Measurements from ENCODE around the gene CCDC68.
"Not testable (repeated sequence)": the region's sequence is repeated elsewhere in the genome, so short reads cannot be mapped to it uniquely, and the experiment has no call there.

CCDC68 gene, protein sequence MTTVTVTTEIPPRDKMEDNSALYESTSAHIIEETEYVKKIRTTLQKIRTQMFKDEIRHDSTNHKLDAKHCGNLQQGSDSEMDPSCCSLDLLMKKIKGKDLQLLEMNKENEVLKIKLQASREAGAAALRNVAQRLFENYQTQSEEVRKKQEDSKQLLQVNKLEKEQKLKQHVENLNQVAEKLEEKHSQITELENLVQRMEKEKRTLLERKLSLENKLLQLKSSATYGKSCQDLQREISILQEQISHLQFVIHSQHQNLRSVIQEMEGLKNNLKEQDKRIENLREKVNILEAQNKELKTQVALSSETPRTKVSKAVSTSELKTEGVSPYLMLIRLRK

DNA sequence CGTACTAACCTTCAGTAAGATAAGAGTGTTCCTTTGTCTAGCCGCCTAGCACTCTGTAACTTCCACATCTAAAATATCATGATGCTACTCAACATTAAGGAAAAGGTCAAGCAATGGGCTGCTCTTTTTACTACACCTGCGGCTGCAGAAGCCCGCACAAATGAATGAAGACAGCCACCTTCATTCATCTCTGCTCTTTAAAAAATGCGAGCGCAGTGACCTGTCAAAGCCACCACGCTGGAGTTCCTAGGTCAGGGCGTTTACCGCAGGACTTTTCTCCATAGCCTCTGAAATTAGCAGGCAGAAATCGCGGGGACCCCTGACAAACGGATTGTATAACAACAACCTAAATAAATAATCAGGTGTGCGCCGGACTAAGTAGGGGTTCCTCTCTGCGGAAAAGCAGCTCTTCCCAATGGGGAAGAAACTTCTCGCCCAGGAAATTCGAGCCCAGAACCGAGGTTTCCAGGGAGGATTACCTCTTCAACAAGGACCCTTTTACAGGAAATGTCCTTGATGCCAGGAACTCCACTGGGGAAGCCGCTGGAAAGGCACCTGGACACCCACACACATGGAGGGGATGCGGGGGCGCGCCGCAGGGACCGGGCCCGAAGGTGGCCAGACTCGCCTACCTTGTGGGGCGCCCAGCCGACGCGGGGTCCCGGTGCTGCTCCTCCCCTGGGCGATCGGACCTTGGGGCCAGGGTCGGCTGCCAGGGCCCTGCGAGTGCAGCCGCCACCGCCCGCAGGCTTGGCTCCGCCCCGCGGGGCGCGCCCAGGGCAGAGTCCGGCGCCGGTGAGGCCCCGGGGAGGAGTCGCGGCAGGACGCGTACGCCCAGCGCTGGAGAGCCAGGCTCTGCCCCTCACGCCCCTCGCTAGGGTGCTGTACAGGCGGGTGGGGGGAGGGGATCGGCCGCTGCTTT, at the start of gene CCDC68:
TSS of gene CCDC68 (minus strand) at position 758 of the 922 bp plus-strand sequence. CDS start 16,670 bp downstream, outside the sequence.
- no peak for DNase-seq (ENCODE audit: low read depth)

GRCh38 chr18:55007602-55008001, 48.3 kb upstream of the CCDC68 start:
- DNase-seq (ENCODE audit: low read depth): no peak

DNA sequence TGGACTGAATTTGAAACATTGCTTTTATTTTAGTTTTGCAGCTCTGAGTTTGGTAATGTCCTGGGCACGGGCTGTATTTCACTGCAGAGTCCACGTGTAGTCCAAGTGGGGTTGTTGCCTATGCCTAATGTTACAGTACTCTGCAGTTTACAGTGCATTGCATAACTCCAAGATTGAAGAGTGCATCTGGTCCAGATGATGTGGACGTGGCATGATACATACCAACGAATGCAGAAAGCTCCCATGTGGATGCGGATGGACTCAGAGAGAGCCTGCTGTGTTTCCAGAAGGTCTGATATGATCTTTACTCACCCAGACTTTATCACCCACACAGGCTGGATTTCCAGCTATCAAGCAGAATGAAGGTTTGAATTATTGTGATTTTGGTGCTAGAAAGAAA, 44.4 kb upstream of the CCDC68 start:
- no peak for DNase-seq (ENCODE audit: low read depth)

DNA sequence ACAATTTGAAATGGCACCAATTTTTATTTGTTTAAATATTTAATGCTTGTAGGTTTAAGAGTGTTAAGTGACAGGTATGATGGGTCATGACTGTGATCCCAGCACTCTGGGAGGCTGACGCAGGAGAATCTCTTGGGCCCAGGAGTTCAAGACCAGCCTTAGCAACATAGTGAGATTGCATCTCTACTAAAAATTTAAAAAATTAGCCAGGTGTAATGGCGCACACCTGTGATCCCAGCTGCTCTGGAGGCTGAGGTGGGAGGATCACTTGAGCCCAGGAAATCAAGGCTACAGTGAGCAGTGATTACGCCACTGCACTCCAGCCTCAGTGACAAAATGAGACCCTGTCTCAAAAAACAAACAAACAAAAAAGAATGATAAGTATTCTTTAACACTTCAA, 43.0 kb upstream of the CCDC68 start:
- DNase-seq (ENCODE audit: low read depth): no peak

DNA sequence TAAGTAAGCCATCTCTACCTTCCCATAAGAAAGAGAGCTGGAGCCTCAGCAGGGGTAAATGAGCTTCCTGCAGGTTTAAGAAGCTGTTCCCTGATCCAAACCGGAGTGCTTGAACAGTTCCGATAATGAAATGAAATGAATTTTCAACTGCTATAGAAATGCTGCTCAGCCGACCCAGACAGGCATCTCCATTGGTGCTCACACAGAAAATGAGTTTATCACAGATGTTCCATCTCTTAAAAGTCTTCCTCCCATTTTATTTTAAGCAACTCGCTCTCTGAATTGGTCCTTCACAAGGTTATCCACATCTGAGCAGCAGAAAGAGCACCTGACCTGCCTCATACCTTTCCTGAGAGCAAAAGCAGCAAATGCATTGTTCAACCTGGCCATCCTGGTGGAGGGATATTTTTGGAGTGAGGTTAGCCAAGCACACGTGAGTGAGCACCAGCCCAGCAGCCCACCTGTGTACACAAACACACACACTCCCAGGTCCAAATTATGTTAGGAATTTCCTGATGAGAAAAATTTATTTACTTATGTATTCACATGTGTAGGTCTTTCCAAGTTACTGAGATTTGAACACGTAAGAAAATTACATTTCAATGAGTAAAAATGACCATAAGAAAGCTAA, 42.2 kb upstream of the CCDC68 start:
- no peak for DNase-seq (ENCODE audit: low read depth)

GRCh38 chr18:55000529-55000928, 41.3 kb upstream of the CCDC68 start:
- no peak for DNase-seq (ENCODE audit: low read depth)

- DNase-seq (ENCODE audit: low read depth): no peak
Measured at GRCh38 chr18:54999016-54999415, 39.8 kb upstream of the CCDC68 start.

- no peak for DNase-seq (ENCODE audit: low read depth)
Measured at GRCh38 chr18:54995421-54996143, 36.3 kb upstream of the CCDC68 start.

DNA sequence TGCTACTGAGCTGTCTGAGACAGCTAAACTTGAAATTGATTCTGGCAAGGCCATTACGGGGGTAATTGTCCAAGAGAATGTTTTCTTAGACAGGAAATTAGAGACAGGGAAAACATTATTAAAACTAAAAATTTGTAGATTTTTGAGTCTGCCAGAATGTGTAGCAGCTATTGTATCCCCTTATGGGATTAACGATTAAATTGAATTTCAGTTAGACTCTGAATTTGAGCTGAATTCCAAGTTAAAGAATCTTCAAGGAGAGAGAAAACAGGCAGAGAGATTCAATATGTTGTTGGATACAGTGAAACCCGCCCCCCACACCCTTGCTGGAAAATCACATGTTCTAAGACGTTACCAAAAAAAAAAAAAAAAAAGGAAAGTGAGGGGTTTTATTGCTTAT, 32.7 kb upstream of the CCDC68 start:
- no peak for DNase-seq (ENCODE audit: low read depth)

DNA sequence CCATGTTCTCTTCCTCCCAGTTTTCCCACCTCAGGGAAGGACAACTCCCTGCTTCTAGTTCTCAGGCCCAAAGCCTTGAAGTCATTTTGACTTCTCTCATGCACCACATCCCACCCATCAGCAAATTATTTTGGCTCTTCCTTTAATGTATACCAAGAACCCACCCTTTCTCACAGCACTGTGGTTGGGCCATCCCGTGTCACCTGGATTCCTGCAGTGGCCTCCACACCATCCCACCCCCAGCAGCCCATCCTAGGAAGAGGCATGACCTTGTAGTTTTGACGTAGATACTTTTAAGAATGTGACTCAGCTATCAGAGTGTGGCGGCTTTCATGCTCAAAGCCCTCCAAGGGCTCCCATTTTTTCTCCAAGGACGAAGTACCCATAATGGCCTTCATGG, 25.6 kb upstream of the CCDC68 start:
- no peak for DNase-seq (ENCODE audit: low read depth)

DNA sequence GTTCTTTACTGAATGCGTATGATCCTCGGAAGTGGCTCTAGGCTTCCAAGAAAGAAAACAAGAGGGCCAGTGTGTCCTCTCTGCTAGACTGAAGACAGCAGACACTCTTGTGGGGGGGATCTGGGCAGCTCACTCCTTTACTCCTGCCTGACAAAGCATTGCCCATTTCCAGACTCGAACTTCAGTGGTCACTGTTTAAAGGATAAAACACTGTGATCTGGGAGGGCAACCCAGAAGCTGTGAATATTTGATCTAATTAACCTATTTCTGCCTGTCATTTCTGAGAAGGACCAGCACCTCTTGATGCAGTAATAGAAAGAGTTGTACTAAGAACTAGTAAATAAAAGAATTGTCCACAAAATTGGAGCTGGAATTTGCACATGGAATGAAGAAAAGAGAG, 24.5 kb upstream of the CCDC68 start:
- no peak for DNase-seq (ENCODE audit: low read depth)

DNA sequence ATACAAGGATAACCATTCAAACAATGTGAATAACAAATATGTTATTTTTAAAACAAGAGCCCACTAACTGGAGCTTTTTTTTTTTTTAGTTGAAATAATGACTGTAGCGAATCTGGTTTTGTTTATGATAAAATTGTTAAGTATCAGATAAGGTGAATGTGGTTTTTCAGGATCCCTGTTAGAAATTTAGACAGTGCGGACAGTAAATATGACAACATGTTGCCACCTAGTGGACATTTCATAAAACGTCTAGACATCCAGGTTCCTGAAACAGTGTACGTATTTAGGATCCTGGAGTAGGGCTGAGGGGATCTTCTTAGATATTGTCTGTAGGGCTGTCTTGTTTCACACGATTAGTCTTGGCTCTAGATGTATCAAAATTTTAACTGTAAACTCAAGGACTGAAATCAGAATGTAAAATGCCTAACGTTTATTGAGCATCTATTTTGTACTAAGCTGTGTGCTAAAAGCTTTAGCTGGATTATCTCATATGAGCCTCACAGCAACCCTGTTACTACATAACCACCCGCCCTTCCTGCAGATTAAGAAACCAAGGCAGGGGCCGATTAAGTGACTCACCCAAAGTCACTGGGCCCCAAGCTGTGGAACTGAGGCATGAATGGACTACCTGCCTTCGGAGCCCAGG, 23.9 kb upstream of the CCDC68 start:
- no peak for DNase-seq (ENCODE audit: low read depth)

- DNase-seq (ENCODE audit: low read depth): no peak
Measured at GRCh38 chr18:54981076-54981475, 21.8 kb upstream of the CCDC68 start.

GRCh38 chr18:54975598-54975997, 16.3 kb upstream of the CCDC68 start:
- DNase-seq (ENCODE audit: low read depth): no peak

GRCh38 chr18:54973046-54973445, 13.8 kb upstream of the CCDC68 start:
- no peak for DNase-seq (ENCODE audit: low read depth)

- DNase-seq (ENCODE audit: low read depth): no peak
Measured at GRCh38 chr18:54968807-54969206, 9.5 kb upstream of the CCDC68 start.

- not testable (repeated sequence) for DNase-seq (ENCODE audit: low read depth)
Measured at GRCh38 chr18:54968237-54968636, 9.0 kb upstream of the CCDC68 start.

- DNase-seq (ENCODE audit: low read depth): no peak
Measured at GRCh38 chr18:54967786-54968185, 8.5 kb upstream of the CCDC68 start.

- DNase-seq (ENCODE audit: low read depth): no peak
Measured at GRCh38 chr18:54964741-54965140, 5.5 kb upstream of the CCDC68 start.

GRCh38 chr18:54962919-54963645, 3.8 kb upstream of the CCDC68 start:
- no peak for DNase-seq (ENCODE audit: low read depth)

DNA sequence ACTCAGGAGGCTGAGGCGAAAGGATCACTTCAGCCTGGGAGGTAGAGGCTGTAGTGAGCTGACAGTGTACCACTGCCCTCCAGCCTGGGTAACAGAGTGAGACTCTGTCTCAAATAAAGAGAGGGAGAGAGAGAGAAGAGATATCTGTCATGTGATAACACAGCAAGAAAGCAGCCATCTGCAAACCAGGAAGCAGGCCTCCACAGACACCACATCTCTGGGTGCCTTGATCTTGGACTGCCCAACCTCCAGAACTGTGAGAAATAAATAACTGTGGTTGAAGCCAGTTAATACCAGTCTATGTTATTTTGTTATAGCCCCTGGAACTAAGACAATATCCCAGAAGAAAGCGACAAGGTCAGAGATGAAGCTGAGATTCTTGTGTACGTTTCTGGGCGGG, 2.6 kb upstream of the CCDC68 start:
- DNase-seq (ENCODE audit: low read depth): no peak
